Measurements from ENCODE around the gene PABPN1. TPM values are rescaled to one million over a fixed set of nuclear protein-coding genes. Genes with fewer than 3 reads are reported as not detected.

PABPN1 gene
- total and polyA plus RNA-seq, 2 of the 13 experiments (the other 11 are each of a cell fraction or from before 2014, with no cell fraction given) = 233 to 524 TPM

DNA sequence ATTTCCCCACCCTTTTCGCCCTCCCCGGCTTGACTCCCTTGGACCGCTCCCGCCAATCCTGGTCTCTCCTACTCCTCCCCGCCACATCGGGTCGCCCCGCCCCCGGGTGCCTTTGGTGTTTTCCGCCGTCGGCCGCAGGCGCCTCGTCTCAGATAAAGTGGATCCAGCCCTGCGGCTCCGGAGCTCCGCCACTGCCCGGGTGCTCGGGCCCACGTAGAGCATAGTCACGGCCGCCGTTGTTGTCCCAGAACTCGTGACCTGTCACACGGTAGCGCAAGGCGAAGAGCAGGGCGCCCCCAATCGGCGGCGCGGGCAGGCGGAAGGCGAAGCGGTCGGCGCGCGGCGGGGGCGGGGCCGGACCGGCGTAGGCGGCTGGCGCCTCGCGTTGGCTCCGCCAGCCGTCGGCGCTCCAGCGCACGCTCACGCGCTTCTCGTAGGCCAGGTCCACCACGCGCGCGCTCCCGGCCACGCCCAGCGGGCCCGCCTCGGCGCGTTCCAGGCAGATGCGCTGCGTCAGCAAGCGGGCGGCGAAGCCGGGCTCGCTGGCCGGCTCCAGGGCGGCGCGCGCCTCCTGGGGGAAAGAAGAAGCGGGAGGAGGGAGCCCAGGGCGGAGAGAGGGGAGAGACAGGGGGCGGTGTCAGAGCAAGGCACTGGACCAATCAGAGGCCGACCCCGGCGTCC is 19.8 kb upstream of the PABPN1 start:
- no TSS peak for BruUV-seq (replicated peaks)
- CTCF ChIA-PET (ENCODE audit: low intra/inter-chr PET ratio, low total read pairs) = interaction anchor here (1.3 to 2.3 kb wide), 3 partner anchors 20 to 232 kb away, joined by 3 to 12 read pairs (median 7); partner anchors contain the start of gene PABPN1
- ATAC-seq (peak; percentile 87), FAIRE-seq (peak; percentile 75), DNase-seq (ENCODE audit: low spot score) (peak; percentile 100)
- intact Hi-C loops (cut with micrococcal nuclease; ENCODE audit: unreplicated experiment) (loop anchor here (1.0 to 10.0 kb wide), 5 partner anchors 15 to 993 kb away; partner anchors contain the start of genes AJUBA, DCAF11, DHRS1 and HOMEZ), in situ Hi-C loops (cut with HindIII; ENCODE audit: extremely low pct_ligation_motif_present, low pct_unique_long_range_greater_than_20kb) (loop anchor here (25.0 kb wide), 1 partner anchor 836 kb away; the partner anchor contains the start of genes EMC9, FITM1, PSME1 and PSME2)
- peaks cover 57% of the 10 kb centered on the region for H3K4me1 ChIP-seq (ENCODE audit: insufficient read depth, low read length)
- H3K4me2 ChIP-seq (ENCODE audit: low read depth, low read length) = peak overlapping the region; percentile 99
- H3K79me2 ChIP-seq (ENCODE audit: insufficient read depth, low read length) = peaks cover 4% of the 10 kb centered on the region
- POLR2A ChIA-PET = interaction anchor here (0.5 to 18.7 kb wide), 37 partner anchors 9 to 1790 kb away, joined by 3 to 1053 read pairs (median 5); partner anchors contain the start of genes ACIN1, AJUBA, AP1G2 and C14orf119
- H2AFZ ChIP-seq (ENCODE audit: low read length) = no peak overlapping the region
- 1% methylated on average over 62 of the region's 87 CpGs for WGBS (ENCODE audit: low lambda C conversion rate)
- H3K9me3 ChIP-seq (ENCODE audit: low read length) = no peaks in the 10 kb centered on the region
- H3K9ac ChIP-seq (ENCODE audit: insufficient read depth, low read depth, low read length) = peak overlapping the region; percentile 82
- H3K4me3 ChIP-seq (replicated peaks in 1 of 3; ENCODE audit: insufficient read depth in 1 of 3, low read depth in 2 of 3, low read length in 3 of 3) = peak overlapping the region; percentile 67 to 88 (median 75)
- peaks cover 3% of the 10 kb centered on the region in 2 experiments; a peak in 1 of 5 replicates for H3K36me3 ChIP-seq (replicated peaks in 1 of 2; ENCODE audit: control insufficient read depth in 1 of 2, insufficient read depth in 2 of 2, low read length in 2 of 2)
- peak overlapping the region; percentile 91 for H3K27ac ChIP-seq (ENCODE audit: extremely low read length, insufficient read depth, low read length)
- H3K27me3 ChIP-seq (ENCODE audit: control insufficient read depth in 1 of 2, insufficient read depth in 2 of 2, low read length in 2 of 2) = no peaks in the 10 kb centered on the region; a peak in 1 of 5 replicates
- H4K20me1 ChIP-seq (ENCODE audit: insufficient read depth, low read length) = no peaks in the 10 kb centered on the region
- TF ChIP-seq HHEX (CRISPR knock-in tag; IDR thresholded peaks at IDR 0.05) = no peak
- TF ChIP-seq CAMTA2 (CRISPR knock-in tag; IDR thresholded peaks at IDR 0.05; ENCODE audit: borderline replicate concordance) = no peak; the same call in 1 of the 2 replicates
- no peak; the same call in 1 of the 2 replicates for TF ChIP-seq ZNF180 (CRISPR knock-in tag; IDR thresholded peaks at IDR 0.05; ENCODE audit: borderline replicate concordance, low read depth)
- peak; percentile 88; the same call in 1 of the 2 replicates for TF ChIP-seq ZIK1 (CRISPR knock-in tag; IDR thresholded peaks at IDR 0.05; ENCODE audit: borderline replicate concordance, low read depth)
- TF ChIP-seq JDP2 (CRISPR knock-in tag; IDR thresholded peaks at IDR 0.05; ENCODE audit: borderline replicate concordance) = no peak
- TF ChIP-seq ZNF569 (CRISPR knock-in tag; IDR thresholded peaks at IDR 0.05; ENCODE audit: borderline replicate concordance) = no peak
- no peak for TF ChIP-seq ATF1 (CRISPR knock-in tag; IDR thresholded peaks at IDR 0.05)
- TF ChIP-seq KLF16 (CRISPR knock-in tag; IDR thresholded peaks at IDR 0.05) = peak in 1 of 2 experiments; percentile 82; a peak in 1 of 4 replicates
- TF ChIP-seq ZNF614 (CRISPR knock-in tag; IDR thresholded peaks at IDR 0.05; ENCODE audit: borderline replicate concordance) = peak; percentile 82; the same call in 1 of the 2 replicates
- TF ChIP-seq ONECUT2 (CRISPR knock-in tag; IDR thresholded peaks at IDR 0.05) = no peak
- no peak for TF ChIP-seq ZNF44 (CRISPR knock-in tag; IDR thresholded peaks at IDR 0.05)
- no peak for TF ChIP-seq SP2 (CRISPR knock-in tag; IDR thresholded peaks at IDR 0.05)
- TF ChIP-seq ZNF780A (CRISPR knock-in tag; IDR thresholded peaks at IDR 0.05) = no peak
- peak; percentile 84 for TF ChIP-seq CREB1 (IDR thresholded peaks at IDR 0.05)
- TF ChIP-seq CREB1 (CRISPR knock-in tag; IDR thresholded peaks at IDR 0.05) = no peak
- TF ChIP-seq FOXC1 (CRISPR knock-in tag; IDR thresholded peaks at IDR 0.05; ENCODE audit: borderline replicate concordance) = no peak
- TF ChIP-seq, protein P1, sequence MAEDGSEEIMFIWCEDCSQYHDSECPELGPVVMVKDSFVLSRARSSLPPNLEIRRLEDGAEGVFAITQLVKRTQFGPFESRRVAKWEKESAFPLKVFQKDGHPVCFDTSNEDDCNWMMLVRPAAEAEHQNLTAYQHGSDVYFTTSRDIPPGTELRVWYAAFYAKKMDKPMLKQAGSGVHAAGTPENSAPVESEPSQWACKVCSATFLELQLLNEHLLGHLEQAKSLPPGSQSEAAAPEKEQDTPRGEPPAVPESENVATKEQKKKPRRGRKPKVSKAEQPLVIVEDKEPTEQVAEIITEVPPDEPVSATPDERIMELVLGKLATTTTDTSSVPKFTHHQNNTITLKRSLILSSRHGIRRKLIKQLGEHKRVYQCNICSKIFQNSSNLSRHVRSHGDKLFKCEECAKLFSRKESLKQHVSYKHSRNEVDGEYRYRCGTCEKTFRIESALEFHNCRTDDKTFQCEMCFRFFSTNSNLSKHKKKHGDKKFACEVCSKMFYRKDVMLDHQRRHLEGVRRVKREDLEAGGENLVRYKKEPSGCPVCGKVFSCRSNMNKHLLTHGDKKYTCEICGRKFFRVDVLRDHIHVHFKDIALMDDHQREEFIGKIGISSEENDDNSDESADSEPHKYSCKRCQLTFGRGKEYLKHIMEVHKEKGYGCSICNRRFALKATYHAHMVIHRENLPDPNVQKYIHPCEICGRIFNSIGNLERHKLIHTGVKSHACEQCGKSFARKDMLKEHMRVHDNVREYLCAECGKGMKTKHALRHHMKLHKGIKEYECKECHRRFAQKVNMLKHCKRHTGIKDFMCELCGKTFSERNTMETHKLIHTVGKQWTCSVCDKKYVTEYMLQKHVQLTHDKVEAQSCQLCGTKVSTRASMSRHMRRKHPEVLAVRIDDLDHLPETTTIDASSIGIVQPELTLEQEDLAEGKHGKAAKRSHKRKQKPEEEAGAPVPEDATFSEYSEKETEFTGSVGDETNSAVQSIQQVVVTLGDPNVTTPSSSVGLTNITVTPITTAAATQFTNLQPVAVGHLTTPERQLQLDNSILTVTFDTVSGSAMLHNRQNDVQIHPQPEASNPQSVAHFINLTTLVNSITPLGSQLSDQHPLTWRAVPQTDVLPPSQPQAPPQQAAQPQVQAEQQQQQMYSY (CRISPR knock-in tag; IDR thresholded peaks at IDR 0.05) = peak; percentile 73; the same call in 1 of the 2 replicates
- TF ChIP-seq CBX5 (CRISPR knock-in tag; IDR thresholded peaks at IDR 0.05; ENCODE audit: borderline replicate concordance) = peak; percentile 94; the same call in 1 of the 2 replicates
- TF ChIP-seq IKZF1 (IDR thresholded peaks at IDR 0.05) = no peak
- TF ChIP-seq KDM1A (CRISPR knock-in tag; IDR thresholded peaks at IDR 0.05) = peak; percentile 77; the same call in 1 of the 2 replicates
- TF ChIP-seq DMAP1 (CRISPR knock-in tag; IDR thresholded peaks at IDR 0.05) = peak; percentile 96
- TF ChIP-seq ZNF24 (IDR thresholded peaks at IDR 0.05) = peak; percentile 77; the same call in 1 of the 2 replicates
- no peak for TF ChIP-seq REL (CRISPR knock-in tag; conservative IDR thresholded peaks at IDR 0.05)
- TF ChIP-seq CEBPG (CRISPR knock-in tag; IDR thresholded peaks at IDR 0.05) = peak; percentile 60
